DMS79 treated with DMSO at 0.1 percent for 48 hours (cell line): ENCODE measurements around the gene SLC16A3.
"Not testable (repeated sequence)": the region's sequence is repeated elsewhere in the genome, so short reads cannot be mapped to it uniquely, and the experiment has no call there.

ENCODE experiments used
- DNase-seq: peaks from one replicate; lab custom pipeline; 2025; lab: John Stamatoyannopoulos, UW

Gene SLC16A3

GRCh38 chr17:82247182-82247823, 18.5 kb downstream of the SLC16A3 start:
- DNase-seq = no peak

GRCh38 chr17:82247856-82248671, 19.2 kb downstream of the SLC16A3 start:
- DNase-seq = no peak

- no peak for DNase-seq
Observed at GRCh38 chr17:82248815-82249674, 20.2 kb downstream of the SLC16A3 start.

GRCh38 chr17:82249896-82250581, 21.2 kb downstream of the SLC16A3 start:
- DNase-seq = no peak

GRCh38 chr17:82250868-82251500, 22.1 kb downstream of the SLC16A3 start:
- no peak for DNase-seq

GRCh38 chr17:82252511-82253178, 23.8 kb downstream of the SLC16A3 start:
- DNase-seq = no peak

GRCh38 chr17:82253179-82253544, 24.3 kb downstream of the SLC16A3 start:
- no peak for DNase-seq

- not testable (repeated sequence) for DNase-seq
Observed at GRCh38 chr17:82254096-82254495, 25.3 kb downstream of the SLC16A3 start.

GRCh38 chr17:82254746-82255145, 25.9 kb downstream of the SLC16A3 start:
- not testable (repeated sequence) for DNase-seq

- no peak for DNase-seq
Observed at GRCh38 chr17:82255402-82255972, 26.6 kb downstream of the SLC16A3 start.

GRCh38 chr17:82256242-82256885, 27.5 kb downstream of the SLC16A3 start:
- DNase-seq = no peak

- DNase-seq = no peak
Observed at GRCh38 chr17:82257473-82257872, 28.6 kb downstream of the SLC16A3 start.

GRCh38 chr17:82258555-82258954, 29.7 kb downstream of the SLC16A3 start:
- no peak for DNase-seq

GRCh38 chr17:82259972-82260961, 31.4 kb downstream of the SLC16A3 start:
- DNase-seq = not testable (repeated sequence)

GRCh38 chr17:82262344-82262743, 33.5 kb downstream of the SLC16A3 start:
- DNase-seq = no peak

- no peak for DNase-seq
Observed at GRCh38 chr17:82263641-82264040, 34.8 kb downstream of the SLC16A3 start.

GRCh38 chr17:82266142-82266541, 37.3 kb downstream of the SLC16A3 start:
- DNase-seq = no peak

- DNase-seq = no peak
Observed at GRCh38 chr17:82267575-82268379, 38.9 kb downstream of the SLC16A3 start.
